CD4-positive, alpha-beta T cell treated with Interferon gamma for 1 hour (primary cell): Measurements from ENCODE around the gene SH3D19.
"Not testable (repeated sequence)": the region's sequence is repeated elsewhere in the genome, so short reads cannot be mapped to it uniquely, and the experiment has no call there.

Experiments
- DNase-seq: peaks from one replicate; pipeline ENCODE4 v3.0.0-alpha.2; 2020

Gene SH3D19

GRCh38 chr4:151325111-151325948 lies at the start of gene SH3D19:
SH3D19 (minus strand) TSS chr4:151325605; CDS start chr4:151325352, 253 bp downstream.
- no peak for DNase-seq

- peak; percentile 69 for DNase-seq
These were observed 37.2 kb upstream of the SH3D19 start for GRCh38 chr4:151362404-151363164.

DNA sequence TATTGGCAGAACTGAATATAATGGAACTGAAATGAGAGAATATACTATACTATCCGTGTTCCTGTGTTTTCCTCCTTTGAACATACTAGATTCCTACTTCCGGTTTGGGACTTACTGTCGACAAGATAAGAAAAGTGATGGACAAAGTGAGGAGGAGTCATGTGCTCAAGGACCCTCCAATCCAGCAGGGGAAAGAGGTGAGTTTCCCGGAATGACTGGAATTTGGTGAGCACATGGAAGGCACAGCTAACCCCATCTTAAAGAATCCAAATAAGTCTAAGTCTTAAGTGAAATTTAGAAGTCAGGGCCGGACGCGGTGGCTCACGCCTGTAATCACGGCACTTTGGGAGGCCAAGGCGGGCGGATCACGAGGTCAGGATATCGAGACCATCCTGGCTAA lies 36.6 kb upstream of the SH3D19 start:
- DNase-seq, result no peak

DNA sequence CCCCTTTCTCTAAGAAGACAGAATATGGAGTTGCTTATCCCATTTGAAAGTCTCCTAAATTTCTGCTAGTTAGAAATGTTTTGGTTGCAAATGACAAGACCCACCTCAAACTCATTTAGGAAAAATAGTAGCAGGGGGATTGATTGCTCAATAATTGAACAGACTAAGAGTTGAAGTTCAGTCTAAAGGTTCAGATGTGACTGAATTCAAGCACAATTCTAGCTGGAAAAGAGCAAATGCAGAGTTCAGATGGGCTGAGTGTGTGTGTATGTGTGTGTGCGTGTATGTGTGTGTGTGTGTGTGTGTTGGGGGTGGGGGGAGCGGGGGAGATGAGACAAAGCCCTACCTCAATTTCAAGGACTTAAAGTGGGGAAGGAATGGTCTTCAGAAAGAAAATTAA lies 35.7 kb upstream of the SH3D19 start:
- no peak for DNase-seq

- DNase-seq, result no peak
These were observed 34.2 kb upstream of the SH3D19 start for GRCh38 chr4:151359576-151359975.

- DNase-seq, result no peak
These were observed 32.9 kb upstream of the SH3D19 start for GRCh38 chr4:151358266-151358665.

DNA sequence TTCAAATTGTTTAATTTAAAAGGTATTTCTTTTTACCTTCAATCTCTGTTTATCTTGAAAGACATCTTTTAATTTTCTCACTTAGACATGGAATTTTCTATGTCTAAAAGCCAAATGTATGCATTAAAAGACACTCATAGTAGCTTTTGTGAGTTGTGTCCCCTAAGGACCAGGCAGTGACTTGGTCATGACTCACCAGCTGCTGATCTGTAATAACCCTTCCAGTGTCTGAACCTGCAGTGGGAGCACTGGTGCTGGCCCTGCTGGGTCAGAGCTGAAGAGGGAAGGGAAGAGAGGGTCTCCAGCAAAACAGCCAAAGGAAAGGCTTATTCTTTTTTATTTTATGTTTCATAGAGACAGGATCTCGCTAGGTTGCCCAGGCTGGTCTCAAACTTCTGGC lies 31.1 kb upstream of the SH3D19 start:
- DNase-seq, result no peak

DNA sequence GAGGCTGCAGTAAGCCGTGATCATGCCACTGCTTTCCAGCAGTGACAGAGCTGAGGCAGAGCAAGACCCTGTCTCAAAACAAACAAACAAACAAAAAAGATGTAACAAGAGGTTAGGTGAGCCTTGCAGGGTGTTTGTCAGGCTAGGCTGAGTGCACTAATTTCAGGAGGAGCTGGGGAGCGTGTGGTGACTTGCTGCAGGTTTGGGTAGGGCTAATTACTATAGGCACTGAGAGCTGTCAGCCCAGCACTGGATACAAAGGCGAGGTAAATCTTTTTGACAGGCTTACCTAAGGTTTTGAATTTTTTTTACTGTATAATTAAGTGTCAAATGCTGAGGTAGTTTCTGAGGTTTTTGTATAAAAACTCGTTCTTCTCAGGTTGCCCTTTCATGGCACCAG lies 29.8 kb upstream of the SH3D19 start:
- DNase-seq, result no peak

GRCh38 chr4:151347490-151348235 lies 22.3 kb upstream of the SH3D19 start:
- DNase-seq, result no peak

DNA sequence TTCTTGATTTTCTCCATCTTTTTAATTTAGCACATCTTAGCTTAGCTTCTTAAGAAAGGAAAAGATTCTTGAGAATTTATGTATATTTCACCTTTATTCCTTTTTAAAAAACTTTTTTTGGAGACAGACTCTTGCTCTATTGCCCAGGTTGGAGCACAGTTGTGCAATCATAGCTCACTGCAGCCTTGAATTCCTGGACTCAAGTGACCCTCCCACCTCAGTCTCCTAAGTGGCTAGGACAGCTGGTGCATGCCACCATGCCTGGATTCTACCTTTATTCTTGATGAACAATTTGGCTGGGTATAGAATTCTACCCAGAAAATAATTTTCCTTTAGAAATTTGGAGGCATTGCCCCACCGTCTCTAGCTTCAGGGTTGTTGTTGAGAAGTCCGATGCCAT lies 19.5 kb upstream of the SH3D19 start:
- DNase-seq, result no peak

DNA sequence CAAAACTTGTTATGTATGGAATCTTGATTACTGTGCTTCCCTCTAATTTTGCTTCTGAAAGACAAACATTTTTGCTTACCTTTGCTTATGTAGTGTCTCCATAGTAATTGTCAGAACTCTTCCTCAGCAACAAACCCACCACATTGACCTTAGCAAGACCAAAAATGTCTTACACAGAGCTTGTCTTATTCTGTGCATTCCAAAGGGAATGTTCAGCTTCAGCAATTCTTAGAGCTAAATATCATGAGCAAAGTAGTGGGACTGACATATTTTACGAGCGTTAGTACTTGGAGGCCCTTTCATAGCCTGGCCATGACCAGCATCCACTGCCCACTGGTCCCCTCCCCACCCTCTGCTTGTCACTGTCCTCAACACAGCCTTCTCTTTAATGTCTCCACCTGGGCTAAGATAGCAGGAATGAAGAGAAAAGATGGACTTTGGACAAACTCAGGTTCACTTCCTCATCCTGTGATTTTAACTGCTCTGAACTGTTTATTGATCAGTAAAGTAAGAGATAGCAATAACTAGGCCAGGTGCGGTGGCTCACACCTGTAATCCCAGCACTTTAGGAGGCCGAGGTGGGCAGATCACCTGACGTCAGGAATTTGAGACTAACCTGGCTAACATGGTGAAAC lies 15.5 kb upstream of the SH3D19 start:
- DNase-seq, result no peak

DNA sequence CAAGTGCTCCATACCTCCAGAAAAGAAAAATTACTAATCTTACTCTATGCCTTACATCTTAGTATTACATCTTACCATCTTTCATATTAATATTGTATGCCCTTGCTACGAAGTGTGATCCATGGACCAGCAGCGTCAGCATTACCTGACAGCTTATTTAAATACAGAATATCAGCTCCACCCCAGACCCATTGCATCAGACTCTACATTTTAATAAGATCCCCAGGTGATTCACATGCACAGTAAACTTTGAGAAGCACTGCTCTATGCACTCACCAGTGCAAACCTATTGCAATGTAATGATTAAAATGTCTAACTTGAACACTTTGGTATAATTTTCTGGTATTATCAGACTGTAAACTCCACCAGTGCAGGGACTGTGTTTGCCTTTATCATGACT lies 14.1 kb upstream of the SH3D19 start:
- DNase-seq, result no peak

- DNase-seq, result no peak
These were observed 6.1 kb upstream of the SH3D19 start for GRCh38 chr4:151331276-151332042.

- no peak for DNase-seq
These were observed 4.0 kb upstream of the SH3D19 start for GRCh38 chr4:151329217-151330007.

GRCh38 chr4:151325949-151326246 lies 493 bp upstream of the SH3D19 start:
- DNase-seq, result no peak

DNA sequence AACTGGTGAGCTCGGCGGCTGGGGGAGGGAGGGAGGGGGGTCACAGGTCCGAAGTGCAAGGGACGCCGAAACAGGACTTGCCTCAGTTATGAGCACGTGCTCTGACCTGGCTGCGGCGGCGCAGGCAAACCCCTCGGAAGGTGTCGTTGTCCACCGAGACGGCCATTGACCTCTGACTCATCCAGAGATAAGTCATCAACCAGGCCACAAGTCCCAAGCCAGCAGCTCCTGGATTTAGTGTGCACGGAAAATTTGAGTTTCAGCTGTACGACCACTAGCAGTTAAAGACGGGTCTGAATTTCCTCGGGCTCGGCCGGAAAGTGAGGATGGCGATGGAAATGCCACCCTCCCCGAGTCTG lies 674 bp downstream of the SH3D19 start:
- no peak for DNase-seq

GRCh38 chr4:151324124-151324751 lies 1.2 kb downstream of the SH3D19 start:
- no peak for DNase-seq

GRCh38 chr4:151323667-151324066 lies 1.7 kb downstream of the SH3D19 start:
- no peak for DNase-seq

GRCh38 chr4:151322570-151322969 lies 2.8 kb downstream of the SH3D19 start:
- no peak for DNase-seq

DNA sequence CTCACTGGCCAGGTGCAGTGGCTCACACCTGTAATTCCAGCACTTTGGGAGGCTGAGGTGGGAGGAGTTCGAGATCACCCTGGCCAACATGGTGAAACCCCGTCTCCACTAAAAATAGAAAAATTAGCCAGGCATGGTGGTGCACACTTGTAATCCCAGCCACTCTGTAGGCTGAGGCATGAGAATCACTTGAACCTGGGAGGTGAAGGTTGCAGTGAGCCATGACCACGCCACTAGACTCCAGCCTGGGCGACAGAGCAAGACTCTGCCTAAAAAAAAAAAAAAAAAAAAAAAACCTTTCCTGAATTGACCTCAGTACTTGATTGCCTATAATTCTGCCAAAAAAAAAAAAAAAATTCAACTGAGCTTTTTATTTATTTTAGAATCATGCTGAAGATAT lies 3.2 kb downstream of the SH3D19 start:
- not testable (repeated sequence) for DNase-seq

GRCh38 chr4:151321586-151321985 lies 3.8 kb downstream of the SH3D19 start:
- DNase-seq, result no peak
